HG03108 (cell line): ENCODE results near the gene NPHP4.

ENCODE experiments used
- ATAC-seq: cut with Tn5 transposase; IDR thresholded peaks from one replicate; pipeline ENCODE4 v1.9.1; 2021; ENCODE audit warnings: moderate library complexity; ENCODE audit not compliant: unreplicated experiment

Gene NPHP4

DNA sequence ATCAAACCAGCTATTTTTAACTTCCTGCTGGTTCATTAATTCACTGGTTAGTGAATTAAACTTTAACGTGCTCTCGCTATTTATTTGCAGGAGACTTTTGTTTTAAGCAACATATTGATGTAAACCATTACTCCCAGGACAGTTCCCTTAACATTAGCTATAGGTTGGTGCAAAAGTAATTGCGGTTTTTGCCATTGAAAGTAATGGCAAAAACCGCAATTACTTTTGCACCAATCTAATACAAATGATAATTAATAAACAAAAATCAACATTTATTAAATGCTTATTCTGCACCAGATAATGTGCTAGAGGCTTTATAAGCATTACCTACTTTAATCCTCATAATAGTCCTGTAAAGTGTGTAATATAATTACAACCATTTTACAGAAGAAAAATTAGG is 176.5 kb downstream of the NPHP4 start:
- no peak for ATAC-seq

DNA sequence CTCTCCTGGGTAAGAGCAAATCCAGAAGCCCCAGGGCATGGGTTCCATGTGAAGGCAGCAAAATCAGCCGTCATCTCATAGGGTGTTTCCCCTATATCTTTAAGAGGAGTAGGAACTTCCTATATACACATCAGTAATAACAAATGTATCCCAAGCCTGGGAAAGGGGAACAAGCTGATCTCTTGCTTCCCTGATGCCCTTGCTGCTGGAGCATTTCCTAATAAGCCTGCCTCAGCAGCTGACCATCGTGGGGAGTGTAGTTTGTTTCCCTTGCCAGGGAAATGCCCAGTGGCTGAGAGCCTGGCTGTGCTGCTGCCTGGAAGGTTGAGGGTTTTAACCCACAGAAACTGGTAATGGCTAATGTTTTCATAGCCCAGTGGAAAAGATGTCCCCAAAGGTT is 177.0 kb downstream of the NPHP4 start:
- no peak for ATAC-seq

DNA sequence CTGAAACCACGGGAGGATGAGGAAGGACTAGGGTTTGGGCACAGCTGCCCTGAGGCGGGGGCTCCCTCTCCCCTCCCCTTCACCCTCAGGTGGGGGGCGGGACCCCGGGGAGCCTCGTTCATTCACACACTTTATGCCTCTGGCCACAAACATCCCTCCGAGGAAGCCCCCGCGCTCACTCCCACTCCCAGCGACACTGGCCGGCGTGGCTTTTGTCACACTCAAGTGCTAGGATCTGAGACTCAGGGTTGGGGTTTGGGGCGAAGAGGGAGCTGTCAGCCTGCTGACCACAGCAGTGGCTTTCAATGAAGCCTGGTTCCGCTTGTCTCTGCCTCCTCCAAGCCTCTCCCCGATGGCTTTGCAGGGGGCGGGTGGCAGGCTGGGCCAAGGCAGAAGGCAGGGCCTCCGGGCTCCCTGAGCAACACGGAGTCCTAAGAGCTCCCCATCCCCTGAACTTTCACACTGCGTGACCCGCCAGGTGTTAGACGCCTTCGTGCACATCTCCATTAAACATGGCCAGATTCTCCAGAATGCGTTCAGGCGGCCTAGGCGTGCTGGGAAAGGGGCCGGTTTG is 178.1 kb downstream of the NPHP4 start:
- no peak for ATAC-seq

DNA sequence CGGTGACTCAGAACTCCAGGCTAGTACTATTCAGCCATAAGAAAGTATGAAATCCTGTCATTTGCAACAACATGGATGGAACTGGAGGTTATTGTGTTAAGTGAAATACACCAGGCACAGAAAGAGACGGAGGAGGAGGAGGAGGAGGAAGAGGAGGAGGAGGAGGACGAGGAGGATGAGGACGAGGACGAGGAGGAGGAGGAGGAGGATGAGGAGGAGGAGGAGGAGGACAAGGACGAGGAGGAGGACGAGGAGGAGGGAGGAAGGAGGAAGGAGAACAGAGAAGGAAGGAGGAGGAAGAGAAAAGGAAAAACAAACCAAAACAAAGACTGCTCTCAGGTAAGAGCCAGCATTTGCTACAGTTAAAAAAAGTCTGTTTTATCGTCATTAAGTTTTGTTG is 178.7 kb downstream of the NPHP4 start:
- no peak for ATAC-seq
